ENCODE results near the gene XXYLT1.

XXYLT1 gene

DNA sequence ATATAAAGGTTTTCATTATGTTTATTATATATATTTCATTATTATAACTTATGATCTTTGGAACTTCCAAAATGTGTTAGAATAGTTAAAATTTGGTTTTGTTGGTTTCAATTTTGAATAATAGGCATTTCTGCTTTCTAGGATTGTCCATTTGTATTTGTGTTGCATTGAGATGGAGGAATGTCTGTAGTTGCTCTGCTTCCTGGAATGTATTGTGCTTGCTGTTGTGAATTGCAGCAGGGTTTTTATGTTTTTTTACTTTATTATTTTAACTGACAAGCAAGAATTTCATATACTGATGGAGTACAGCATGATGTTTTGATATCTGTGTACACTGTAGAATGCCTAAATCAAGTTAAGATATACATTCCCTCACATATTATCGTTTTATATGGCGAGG, 247.4 kb downstream of the XXYLT1 start:
- Histone ChIP-seq H3K36me3 (ENCODE audit: low read depth) (no peaks in the 10 kb centered on the region), H3K4me1 (ENCODE audit: insufficient read depth, poor library complexity, severe bottlenecking) (no peaks in the 10 kb centered on the region), H3K9me3 (ENCODE audit: severe bottlenecking) (no peaks in the 10 kb centered on the region), H3K27me3 (ENCODE audit: insufficient read depth, poor library complexity, severe bottlenecking) (no peaks in the 10 kb centered on the region), H3K27ac (ENCODE audit: poor library complexity, severe bottlenecking) (no peak overlapping the region), H3K4me3 (ENCODE audit: severe bottlenecking) (no peak overlapping the region)
- TF ChIP-seq, protein P1, sequence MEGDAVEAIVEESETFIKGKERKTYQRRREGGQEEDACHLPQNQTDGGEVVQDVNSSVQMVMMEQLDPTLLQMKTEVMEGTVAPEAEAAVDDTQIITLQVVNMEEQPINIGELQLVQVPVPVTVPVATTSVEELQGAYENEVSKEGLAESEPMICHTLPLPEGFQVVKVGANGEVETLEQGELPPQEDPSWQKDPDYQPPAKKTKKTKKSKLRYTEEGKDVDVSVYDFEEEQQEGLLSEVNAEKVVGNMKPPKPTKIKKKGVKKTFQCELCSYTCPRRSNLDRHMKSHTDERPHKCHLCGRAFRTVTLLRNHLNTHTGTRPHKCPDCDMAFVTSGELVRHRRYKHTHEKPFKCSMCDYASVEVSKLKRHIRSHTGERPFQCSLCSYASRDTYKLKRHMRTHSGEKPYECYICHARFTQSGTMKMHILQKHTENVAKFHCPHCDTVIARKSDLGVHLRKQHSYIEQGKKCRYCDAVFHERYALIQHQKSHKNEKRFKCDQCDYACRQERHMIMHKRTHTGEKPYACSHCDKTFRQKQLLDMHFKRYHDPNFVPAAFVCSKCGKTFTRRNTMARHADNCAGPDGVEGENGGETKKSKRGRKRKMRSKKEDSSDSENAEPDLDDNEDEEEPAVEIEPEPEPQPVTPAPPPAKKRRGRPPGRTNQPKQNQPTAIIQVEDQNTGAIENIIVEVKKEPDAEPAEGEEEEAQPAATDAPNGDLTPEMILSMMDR (IDR thresholded peaks at IDR 0.05; ENCODE audit: poor library complexity, severe bottlenecking) = no peak
- no peak for ATAC-seq (ENCODE audit: low read depth)
- DNase-seq (ENCODE audit: low spot score) = no peak

DNA sequence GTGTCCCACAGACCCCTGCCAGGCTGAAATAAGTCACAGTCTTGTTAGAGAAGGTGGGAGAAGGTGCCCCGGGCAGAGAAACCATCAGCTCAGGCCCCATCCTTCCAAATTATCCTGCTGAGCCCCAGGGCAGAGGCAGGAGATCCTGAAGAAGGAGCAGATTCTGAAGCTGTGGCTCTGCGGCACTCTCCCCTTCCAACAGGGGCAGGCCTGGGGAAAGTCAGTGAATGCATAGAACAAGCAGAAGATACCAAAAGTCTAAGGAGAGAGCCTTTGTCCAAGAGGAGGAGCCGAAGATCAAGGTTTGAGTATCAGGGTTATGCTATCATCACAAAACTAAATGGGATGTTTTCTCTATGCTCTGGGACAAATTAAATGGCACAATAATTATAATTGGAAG, 249.3 kb downstream of the XXYLT1 start:
- H3K9me3 ChIP-seq (ENCODE audit: severe bottlenecking) = no peaks in the 10 kb centered on the region
- no peak overlapping the region for H3K27ac ChIP-seq (ENCODE audit: poor library complexity, severe bottlenecking)
- no peaks in the 10 kb centered on the region for H3K36me3 ChIP-seq (ENCODE audit: low read depth)
- DNase-seq (ENCODE audit: low spot score) (peak; percentile 9), ATAC-seq (ENCODE audit: low read depth) (no peak)
- no peak overlapping the region for H3K4me3 ChIP-seq (ENCODE audit: severe bottlenecking)
- TF ChIP-seq, protein P1 (IDR thresholded peaks at IDR 0.05; ENCODE audit: poor library complexity, severe bottlenecking) = no peak
- H3K27me3 ChIP-seq (ENCODE audit: insufficient read depth, poor library complexity, severe bottlenecking) = no peaks in the 10 kb centered on the region
- H3K4me1 ChIP-seq (ENCODE audit: insufficient read depth, poor library complexity, severe bottlenecking) = no peaks in the 10 kb centered on the region

DNA sequence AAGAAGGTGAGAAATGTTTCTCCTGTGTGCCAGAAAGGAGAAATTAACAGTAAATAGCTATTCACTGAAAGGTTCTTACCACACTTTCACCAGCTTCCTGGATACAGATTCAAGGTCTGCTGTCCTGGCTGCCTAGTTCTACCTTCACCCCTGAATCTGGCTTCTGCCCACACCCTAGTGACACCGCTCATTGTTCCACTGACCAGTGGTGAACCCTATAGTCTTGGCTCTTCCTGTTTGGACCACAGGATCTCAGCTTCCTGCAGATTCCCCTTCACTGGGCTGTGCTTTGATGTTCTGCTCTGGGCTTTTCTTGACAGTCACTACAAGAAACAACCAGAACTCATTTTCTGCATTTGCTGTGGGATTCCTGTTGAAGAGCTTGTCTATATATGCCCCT, 250.0 kb downstream of the XXYLT1 start:
- Histone ChIP-seq H3K4me1 (ENCODE audit: insufficient read depth, poor library complexity, severe bottlenecking) (no peaks in the 10 kb centered on the region), H3K36me3 (ENCODE audit: low read depth) (no peaks in the 10 kb centered on the region), H3K9me3 (ENCODE audit: severe bottlenecking) (peaks cover 3% of the 10 kb centered on the region), H3K4me3 (ENCODE audit: severe bottlenecking) (no peak overlapping the region), H3K27ac (ENCODE audit: poor library complexity, severe bottlenecking) (no peak overlapping the region), H3K27me3 (ENCODE audit: insufficient read depth, poor library complexity, severe bottlenecking) (no peaks in the 10 kb centered on the region)
- DNase-seq (ENCODE audit: low spot score) = peak; percentile 8
- ATAC-seq (ENCODE audit: low read depth) = no peak
- TF ChIP-seq, protein P1 (IDR thresholded peaks at IDR 0.05; ENCODE audit: poor library complexity, severe bottlenecking) = no peak

DNA sequence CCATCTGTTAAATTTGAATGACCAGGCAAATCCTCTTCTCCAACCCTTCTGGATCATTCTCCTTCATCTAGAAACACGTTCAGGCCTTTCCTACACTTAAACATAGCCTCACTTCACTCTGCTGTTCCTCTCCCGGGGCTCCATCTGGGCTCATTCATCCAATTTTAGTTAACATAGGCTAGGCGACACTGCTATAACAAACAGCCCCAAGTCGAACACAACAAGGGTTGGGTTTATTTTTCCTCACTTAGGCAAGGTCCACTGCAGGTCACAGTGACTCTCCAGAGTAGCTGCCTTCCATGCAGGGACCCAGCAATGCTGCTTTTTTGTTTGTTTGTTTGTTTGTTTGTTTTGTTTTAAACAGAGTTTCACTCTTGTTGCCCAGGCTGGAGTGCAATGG, 250.8 kb downstream of the XXYLT1 start:
- Histone ChIP-seq H3K9me3 (ENCODE audit: severe bottlenecking) (peaks cover 3% of the 10 kb centered on the region), H3K4me3 (ENCODE audit: severe bottlenecking) (no peak overlapping the region), H3K4me1 (ENCODE audit: insufficient read depth, poor library complexity, severe bottlenecking) (no peaks in the 10 kb centered on the region), H3K27ac (ENCODE audit: poor library complexity, severe bottlenecking) (no peak overlapping the region), H3K36me3 (ENCODE audit: low read depth) (no peaks in the 10 kb centered on the region), H3K27me3 (ENCODE audit: insufficient read depth, poor library complexity, severe bottlenecking) (no peaks in the 10 kb centered on the region)
- ATAC-seq (ENCODE audit: low read depth) (no peak), DNase-seq (ENCODE audit: low spot score) (no peak)
- TF ChIP-seq, protein P1 (IDR thresholded peaks at IDR 0.05; ENCODE audit: poor library complexity, severe bottlenecking) = no peak

DNA sequence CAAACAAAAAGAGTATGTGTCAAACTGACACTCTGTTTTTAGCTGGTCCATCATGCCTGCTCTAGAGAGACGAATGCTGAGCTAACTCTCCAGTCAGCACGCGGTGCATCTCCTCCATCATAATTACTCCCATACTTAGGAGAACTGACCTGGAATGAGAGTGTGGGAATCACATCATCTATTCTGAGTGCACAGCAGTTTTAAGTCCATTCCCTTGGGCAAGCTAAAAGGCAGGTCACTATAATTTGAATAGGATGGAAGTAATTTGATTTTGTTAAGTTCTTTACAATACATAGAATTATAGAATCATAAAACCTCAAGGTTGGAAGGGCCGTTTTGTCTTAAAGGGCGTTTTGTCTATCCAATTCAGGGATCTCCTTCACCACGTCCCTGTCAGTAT, 251.6 kb downstream of the XXYLT1 start:
- Histone ChIP-seq H3K4me1 (ENCODE audit: insufficient read depth, poor library complexity, severe bottlenecking) (no peaks in the 10 kb centered on the region), H3K4me3 (ENCODE audit: severe bottlenecking) (no peak overlapping the region), H3K27me3 (ENCODE audit: insufficient read depth, poor library complexity, severe bottlenecking) (no peaks in the 10 kb centered on the region), H3K27ac (ENCODE audit: poor library complexity, severe bottlenecking) (no peak overlapping the region), H3K9me3 (ENCODE audit: severe bottlenecking) (peaks cover 3% of the 10 kb centered on the region), H3K36me3 (ENCODE audit: low read depth) (no peaks in the 10 kb centered on the region)
- no peak for DNase-seq (ENCODE audit: low spot score)
- TF ChIP-seq, protein P1 (IDR thresholded peaks at IDR 0.05; ENCODE audit: poor library complexity, severe bottlenecking) = no peak
- no peak for ATAC-seq (ENCODE audit: low read depth)

All from RWPE2 (cell line).